Transverse colon (tissue), 4 donors: ENCODE measurements around the gene GRPR. TPM values are rescaled to one million over a fixed set of nuclear protein-coding genes. Genes with fewer than 3 reads are reported as not detected.

ENCODE experiments used
- DNase-seq: peaks from one replicate; pipeline ENCODE4 v3.0.0-alpha.2; 2019
- H3K27ac ChIP-seq, 4 donors: fragments of 200-600 bp; sonication (generic); 2 replicates each; pipeline ENCODE4 v1.5.1; 2016 to 2018; ENCODE audit warnings: inconsistent platforms in 4 of 4
- H3K27me3 ChIP-seq: fragments of 200-600 bp; sonication (generic); 2 replicates; pipeline ENCODE4 v1.5.1; 2017; ENCODE audit warnings: inconsistent platforms
- H3K36me3 ChIP-seq, 4 donors: fragments of 200-600 bp; sonication (generic); 2 replicates each; pipeline ENCODE4 v1.5.1; 2017 to 2019; ENCODE audit warnings: inconsistent platforms in 4 of 4
- H3K4me1 ChIP-seq, 4 donors: fragments of 200-600 bp; sonication (generic); 2 replicates each; pipeline ENCODE4 v1.5.1; 2017 to 2020; ENCODE audit warnings: inconsistent platforms in 4 of 4
- H3K4me3 ChIP-seq, 4 donors: fragments of 200-600 bp; sonication (generic); 1 replicate in 1 of 4; 2 replicates in 3 of 4; pipeline versions ENCODE4 v1.5.1 to v1.6.1; 2017 to 2019; ENCODE audit warnings: inconsistent platforms in 4 of 4
- H3K9me3 ChIP-seq, 2 donors: fragments of 200-600 bp; sonication (generic); 2 replicates each; pipeline ENCODE4 v1.5.1; 2017 to 2019; ENCODE audit warnings: inconsistent platforms in 2 of 2
- EP300 ChIP-seq: sonication (generic); formaldehyde crosslinking; IDR thresholded peaks from one replicate; pipeline ENCODE4 v1.6.1; 2017; ENCODE audit warnings: antibody characterized with exemption, low read depth
- POLR2A ChIP-seq: fragments of 450-650 bp; IDR thresholded peaks from one replicate; pipeline ENCODE4 v1.6.1; 2016; ENCODE audit warnings: antibody characterized with exemption, mild to moderate bottlenecking, moderate library complexity
- POLR2AphosphoS5 ChIP-seq, 3 donors: sonication (generic); formaldehyde crosslinking; IDR thresholded peaks; one replicate each; pipeline ENCODE4 v1.6.1; 2016; ENCODE audit warnings: antibody characterized with exemption in 3 of 3
- WGBS, 2 donors: methylation state at CpG; one replicate each; pipeline ENCODE4 v1.1.5; 2018; ENCODE audit warnings: low coverage in 1 of 2; 5-methylcytosine and 5-hydroxymethylcytosine counted together
- in situ Hi-C, 4 donors: fragments of 200-750 bp; cut with MboI; loops; one replicate each; pipeline versions ENCODE4 v1.15.0 to v1.15.1; 2017; ENCODE audit warnings: low sequenced_read_pairs in 3 of 4, low pct_ligation_motif_present in 1 of 4, low pct_unique_long_range_greater_than_20kb in 1 of 4
- intact Hi-C: fragments of 100-400 bp; cut with DNase I; formaldehyde crosslinking; loops from one replicate; pipeline ENCODE4 v1.15.1; 2023; ENCODE audit warnings: low total_unique reads
- total RNA-seq, 4 donors: library from RNA; depleted of rRNA; stranded (reverse); fragments of >200 nt; gene quantifications; one replicate each; pipeline ENCODE4 v1.1.0, GENCODE V29; 2016
- TF ChIP-seq, protein P1 (sequence below), 5 experiments: fragments of 200-600 bp in 3 of 5; fragments of 450-650 bp in 2 of 5; sonication (generic) in 3 of 5; IDR thresholded peaks; 1 replicate in 2 of 5; 2 replicates in 3 of 5; pipeline ENCODE4 v1.5.1; 2016 to 2017; ENCODE audit warnings: antibody characterized with exemption in 5 of 5, inconsistent platforms in 3 of 5, mild to moderate bottlenecking in 2 of 5, moderate library complexity in 1 of 5

The GRPR gene
- total RNA-seq, 4 donors from 2014 or later: 0.16 to 0.96 TPM; not detected in 2

- no peaks in the 10 kb centered on the region for H3K27me3 ChIP-seq
- H3K4me3 ChIP-seq: no peak overlapping the region
- no peak overlapping the region for H3K27ac ChIP-seq
- TF ChIP-seq, protein P1, sequence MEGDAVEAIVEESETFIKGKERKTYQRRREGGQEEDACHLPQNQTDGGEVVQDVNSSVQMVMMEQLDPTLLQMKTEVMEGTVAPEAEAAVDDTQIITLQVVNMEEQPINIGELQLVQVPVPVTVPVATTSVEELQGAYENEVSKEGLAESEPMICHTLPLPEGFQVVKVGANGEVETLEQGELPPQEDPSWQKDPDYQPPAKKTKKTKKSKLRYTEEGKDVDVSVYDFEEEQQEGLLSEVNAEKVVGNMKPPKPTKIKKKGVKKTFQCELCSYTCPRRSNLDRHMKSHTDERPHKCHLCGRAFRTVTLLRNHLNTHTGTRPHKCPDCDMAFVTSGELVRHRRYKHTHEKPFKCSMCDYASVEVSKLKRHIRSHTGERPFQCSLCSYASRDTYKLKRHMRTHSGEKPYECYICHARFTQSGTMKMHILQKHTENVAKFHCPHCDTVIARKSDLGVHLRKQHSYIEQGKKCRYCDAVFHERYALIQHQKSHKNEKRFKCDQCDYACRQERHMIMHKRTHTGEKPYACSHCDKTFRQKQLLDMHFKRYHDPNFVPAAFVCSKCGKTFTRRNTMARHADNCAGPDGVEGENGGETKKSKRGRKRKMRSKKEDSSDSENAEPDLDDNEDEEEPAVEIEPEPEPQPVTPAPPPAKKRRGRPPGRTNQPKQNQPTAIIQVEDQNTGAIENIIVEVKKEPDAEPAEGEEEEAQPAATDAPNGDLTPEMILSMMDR (IDR thresholded peaks at IDR 0.05): no peak
- TF ChIP-seq POLR2AphosphoS5 (IDR thresholded peaks at IDR 0.05): no peak
- TF ChIP-seq EP300: no peak
- no peak for TF ChIP-seq POLR2A
- intact Hi-C loops: no loop called here
- 61% methylated on average over 3 of the region's 3 CpGs; no CpG with 5 or more reads in 1 of the 2 donors for WGBS, 2 donors
- H3K4me1 ChIP-seq: no peaks in the 10 kb centered on the region
- no peak for DNase-seq
- in situ Hi-C loops: no loop called here
- no peaks in the 10 kb centered on the region for H3K9me3 ChIP-seq
- H3K36me3 ChIP-seq: no peaks in the 10 kb centered on the region
Measured at GRCh38 chrX:16096141-16096540, 27.2 kb upstream of the GRPR start.

DNA sequence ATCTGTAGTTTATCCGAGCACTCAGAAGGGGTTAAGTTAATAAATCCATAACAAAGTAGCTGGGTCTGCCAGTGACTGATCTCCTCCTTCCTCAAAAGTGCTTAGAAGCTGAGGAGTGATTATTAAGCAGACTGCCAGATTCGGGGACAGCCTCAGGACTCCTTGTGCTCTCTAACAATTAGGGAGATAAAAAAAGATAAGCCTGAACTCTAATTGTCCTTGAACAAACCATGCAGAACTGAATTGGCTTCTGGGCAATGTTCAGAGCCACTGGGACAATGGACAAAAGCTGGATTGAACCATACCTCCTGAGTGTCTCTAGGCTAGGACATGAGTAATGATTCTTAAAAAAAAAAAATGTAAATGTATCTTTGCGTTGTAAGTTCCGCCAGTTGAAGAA lies 22.7 kb upstream of the GRPR start:
- in situ Hi-C loops: no loop called here
- WGBS, 2 donors: 57 to 64% methylated on average over 1 to 4 of the region's 4 CpGs
- no peak for DNase-seq
- intact Hi-C loops: no loop called here
- H3K4me3 ChIP-seq: no peak overlapping the region
- H3K36me3 ChIP-seq: no peaks in the 10 kb centered on the region
- no peaks in the 10 kb centered on the region for H3K4me1 ChIP-seq
- H3K9me3 ChIP-seq: no peaks in the 10 kb centered on the region
- no peak for TF ChIP-seq EP300
- no peak overlapping the region for H3K27ac ChIP-seq
- no peaks in the 10 kb centered on the region for H3K27me3 ChIP-seq

DNA sequence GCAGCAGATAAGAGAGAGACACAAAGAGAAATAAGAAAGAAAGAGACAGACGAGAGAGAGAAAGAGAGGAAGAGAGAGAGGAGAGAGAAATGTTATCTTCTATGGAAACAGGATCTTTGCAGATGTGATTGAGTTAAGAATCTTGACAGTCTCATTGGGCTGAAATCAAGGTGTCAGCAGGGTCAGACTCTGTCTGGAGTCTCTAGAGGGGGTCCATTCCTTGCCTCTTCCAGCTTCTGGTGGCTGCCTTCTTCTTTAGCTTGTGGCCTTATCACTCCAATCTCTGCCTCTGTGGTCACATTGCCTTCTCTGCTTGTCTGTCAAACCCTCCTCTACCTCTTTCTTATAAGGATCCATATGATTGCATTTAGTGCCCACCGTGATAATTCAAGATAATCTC lies 21.8 kb upstream of the GRPR start:
- 69 to 93% methylated on average over 2 of the region's 2 CpGs for WGBS, 2 donors
- intact Hi-C loops (no loop called here), in situ Hi-C loops (no loop called here)
- no peak overlapping the region for H3K4me3 ChIP-seq
- no peaks in the 10 kb centered on the region for H3K36me3 ChIP-seq
- no peaks in the 10 kb centered on the region for H3K9me3 ChIP-seq
- no peak for DNase-seq
- no peaks in the 10 kb centered on the region for H3K27me3 ChIP-seq
- H3K4me1 ChIP-seq: no peaks in the 10 kb centered on the region
- H3K27ac ChIP-seq: no peak overlapping the region
- TF ChIP-seq EP300 (no peak), POLR2AphosphoS5 (IDR thresholded peaks at IDR 0.05) (no peak), POLR2A (no peak)
- TF ChIP-seq, protein P1 (IDR thresholded peaks at IDR 0.05): no peak

- Histone ChIP-seq H3K27me3 (no peaks in the 10 kb centered on the region), H3K4me3 (no peak overlapping the region), H3K9me3 (no peaks in the 10 kb centered on the region), H3K36me3 (no peaks in the 10 kb centered on the region), H3K4me1 (no peaks in the 10 kb centered on the region), H3K27ac (no peak overlapping the region)
- intact Hi-C loops: no loop called here
- in situ Hi-C loops: no loop called here
- no peak for DNase-seq
- WGBS, 2 donors: 80 to 82% methylated on average over 3 to 4 of the region's 4 CpGs
- TF ChIP-seq, protein P1 (IDR thresholded peaks at IDR 0.05): no peak
Measured at GRCh38 chrX:16103625-16104024, 19.7 kb upstream of the GRPR start.

GRCh38 chrX:16112428-16112827 lies 10.9 kb upstream of the GRPR start:
- intact Hi-C loops: no loop called here
- in situ Hi-C loops: no loop called here

More at GRCh38 chrX:16112428-16112827, 10.9 kb upstream of the GRPR start:
- WGBS, 2 donors: 54% methylated on average over 2 of the region's 2 CpGs; no CpG with 5 or more reads in 1 of the 2 donors
- no peak for TF ChIP-seq EP300
- no peak for TF ChIP-seq POLR2A
- no peak for TF ChIP-seq POLR2AphosphoS5 (IDR thresholded peaks at IDR 0.05)
- TF ChIP-seq, protein P1 (IDR thresholded peaks at IDR 0.05): no peak
- Histone ChIP-seq H3K4me3 (no peak overlapping the region), H3K27me3 (no peaks in the 10 kb centered on the region), H3K27ac (no peak overlapping the region), H3K9me3 (no peaks in the 10 kb centered on the region), H3K36me3 (no peaks in the 10 kb centered on the region), H3K4me1 (no peaks in the 10 kb centered on the region)
- no peak for DNase-seq
